Ascending aorta (tissue), 2 donors: ENCODE measurements around the gene DMRTC1. TPM values are rescaled to one million over a fixed set of nuclear protein-coding genes. Genes with fewer than 3 reads are reported as not detected.
"Not testable (repeated sequence)": the region's sequence is repeated elsewhere in the genome, so short reads cannot be mapped to it uniquely, and the experiment has no call there.

Experiments
- DNase-seq, 2 donors: peaks; one replicate each; pipeline ENCODE4 v3.0.0-alpha.2; 2019; ENCODE audit warnings: low spot score in 2 of 2
- H3K27ac ChIP-seq, 2 donors: fragments of 200-600 bp; sonication (generic); one replicate each; pipeline ENCODE4 v1.5.1; 2016 to 2017; ENCODE audit warnings: mild to moderate bottlenecking in 1 of 2
- H3K27me3 ChIP-seq: fragments of 200-600 bp; sonication (generic); one replicate; pipeline ENCODE4 v1.5.1; 2017
- H3K36me3 ChIP-seq, 2 donors: fragments of 200-600 bp; sonication (generic); one replicate each; pipeline ENCODE4 v1.5.1; 2016
- H3K4me1 ChIP-seq, 2 donors: fragments of 200-600 bp; sonication (generic); one replicate each; pipeline ENCODE4 v1.5.1; 2016 to 2017; ENCODE audit warnings: mild to moderate bottlenecking in 1 of 2
- H3K4me3 ChIP-seq, 2 donors: fragments of 200-600 bp; sonication (generic); one replicate each; pipeline ENCODE4 v1.5.1; 2016 to 2017; ENCODE audit warnings: mild to moderate bottlenecking in 1 of 2
- H3K9me3 ChIP-seq, 2 donors: fragments of 200-600 bp; sonication (generic); one replicate each; pipeline ENCODE4 v1.5.1; 2016
- intact Hi-C: fragments of 100-400 bp; cut with DNase I; formaldehyde crosslinking; loops from one replicate; pipeline ENCODE4 v1.15.1; 2023
- total RNA-seq: library from RNA; depleted of rRNA; stranded (reverse); fragments of >200 nt; gene quantifications from one replicate; pipeline ENCODE4 v1.1.0, GENCODE V29; 2016

Gene DMRTC1
- not detected for total RNA-seq

GRCh38 chrX:72943819-72944169 lies at the start of gene DMRTC1:
Gene DMRTC1 (minus strand): TSS chrX:72943837. CDS start chrX:72875694, 68,143 bp downstream.
- H3K4me3 ChIP-seq, H3K27me3 ChIP-seq, DNase-seq, H3K9me3 ChIP-seq, intact Hi-C loops, H3K4me1 ChIP-seq, H3K36me3 ChIP-seq, H3K27ac ChIP-seq: not testable (repeated sequence)

GRCh38 chrX:72980894-72981469 lies 37.3 kb upstream of the DMRTC1 start:
- H3K4me1 ChIP-seq, H3K27me3 ChIP-seq, H3K9me3 ChIP-seq, DNase-seq, H3K27ac ChIP-seq, intact Hi-C loops, H3K4me3 ChIP-seq, H3K36me3 ChIP-seq: not testable (repeated sequence)

GRCh38 chrX:72974885-72975284 lies 31.2 kb upstream of the DMRTC1 start:
- H3K4me3 ChIP-seq, H3K27ac ChIP-seq, DNase-seq, intact Hi-C loops, H3K36me3 ChIP-seq, H3K27me3 ChIP-seq, H3K9me3 ChIP-seq, H3K4me1 ChIP-seq: not testable (repeated sequence)

- DNase-seq, H3K27me3 ChIP-seq, H3K4me1 ChIP-seq, H3K36me3 ChIP-seq, H3K27ac ChIP-seq, H3K9me3 ChIP-seq, H3K4me3 ChIP-seq, intact Hi-C loops: not testable (repeated sequence)
Measured at GRCh38 chrX:72971859-72972258, 28.2 kb upstream of the DMRTC1 start.

GRCh38 chrX:72959971-72960370 lies 16.3 kb upstream of the DMRTC1 start:
- H3K4me1 ChIP-seq, H3K36me3 ChIP-seq, intact Hi-C loops, H3K4me3 ChIP-seq, DNase-seq, H3K27me3 ChIP-seq, H3K9me3 ChIP-seq, H3K27ac ChIP-seq: not testable (repeated sequence)

GRCh38 chrX:72943035-72943818 lies 410 bp downstream of the DMRTC1 start:
- H3K27ac ChIP-seq, H3K9me3 ChIP-seq, H3K4me1 ChIP-seq, H3K27me3 ChIP-seq, intact Hi-C loops, DNase-seq, H3K36me3 ChIP-seq, H3K4me3 ChIP-seq: not testable (repeated sequence)

- H3K4me3 ChIP-seq, intact Hi-C loops, H3K9me3 ChIP-seq: not testable (repeated sequence)
Measured at GRCh38 chrX:72942272-72942671, 1.4 kb downstream of the DMRTC1 start.

GRCh38 chrX:72937906-72938305 lies 5.7 kb downstream of the DMRTC1 start, which contains the start of gene FAM236A:
Gene FAM236A (plus strand): TSS chrX:72938206. CDS start chrX:72938263, 57 bp downstream.
- H3K36me3 ChIP-seq, DNase-seq, H3K4me3 ChIP-seq, H3K27me3 ChIP-seq, H3K4me1 ChIP-seq, intact Hi-C loops, H3K9me3 ChIP-seq, H3K27ac ChIP-seq: not testable (repeated sequence)

More at GRCh38 chrX:72942272-72942671, 1.4 kb downstream of the DMRTC1 start:
- H3K4me1 ChIP-seq, H3K27ac ChIP-seq, DNase-seq, H3K36me3 ChIP-seq, H3K27me3 ChIP-seq: not testable (repeated sequence)

- H3K27ac ChIP-seq, intact Hi-C loops, H3K27me3 ChIP-seq, H3K4me3 ChIP-seq, H3K9me3 ChIP-seq, H3K36me3 ChIP-seq, DNase-seq, H3K4me1 ChIP-seq: not testable (repeated sequence)
Measured at GRCh38 chrX:72936882-72937455, 6.7 kb downstream of the DMRTC1 start.

- H3K9me3 ChIP-seq, H3K27me3 ChIP-seq, intact Hi-C loops, H3K4me3 ChIP-seq, H3K27ac ChIP-seq, DNase-seq, H3K36me3 ChIP-seq, H3K4me1 ChIP-seq: not testable (repeated sequence)
Measured at GRCh38 chrX:72936455-72936854, 7.2 kb downstream of the DMRTC1 start.

- intact Hi-C loops, H3K4me1 ChIP-seq: not testable (repeated sequence)
Measured at GRCh38 chrX:72932283-72932682, 11.4 kb downstream of the DMRTC1 start.

GRCh38 chrX:72916096-72916495 lies 27.5 kb downstream of the DMRTC1 start:
- H3K27ac ChIP-seq, H3K36me3 ChIP-seq, H3K27me3 ChIP-seq, intact Hi-C loops, H3K4me1 ChIP-seq, H3K4me3 ChIP-seq, H3K9me3 ChIP-seq: not testable (repeated sequence)
- peak in 1 of 2 donors; percentile 27 for DNase-seq

More at GRCh38 chrX:72932283-72932682, 11.4 kb downstream of the DMRTC1 start:
- H3K27ac ChIP-seq, DNase-seq, H3K27me3 ChIP-seq, H3K9me3 ChIP-seq, H3K4me3 ChIP-seq, H3K36me3 ChIP-seq: not testable (repeated sequence)

- H3K27me3 ChIP-seq, H3K27ac ChIP-seq, H3K4me3 ChIP-seq, DNase-seq, H3K4me1 ChIP-seq, intact Hi-C loops, H3K36me3 ChIP-seq, H3K9me3 ChIP-seq: not testable (repeated sequence)
Measured at GRCh38 chrX:72912315-72912714, 31.3 kb downstream of the DMRTC1 start, which contains the start of gene FAM236C. Gene FAM236C (plus strand): TSS chrX:72912615. CDS start chrX:72912715, 100 bp downstream.

GRCh38 chrX:72889740-72890139 lies 53.9 kb downstream of the DMRTC1 start:
- H3K4me1 ChIP-seq, H3K9me3 ChIP-seq, H3K27me3 ChIP-seq, H3K4me3 ChIP-seq, DNase-seq, H3K27ac ChIP-seq, H3K36me3 ChIP-seq, intact Hi-C loops: not testable (repeated sequence)
